Spleen (tissue), 7 donors: ENCODE results near the gene NAALADL1.

Experiments
- CTCF ChIP-seq, 11 experiments: fragments of 200-600 bp in 7 of 11; fragments of 450-650 bp in 4 of 11; sonication (generic) in 4 of 11; IDR thresholded peaks in 8 of 11; conservative IDR thresholded peaks in 3 of 11; 1 replicate in 7 of 11; 2 replicates in 4 of 11; pipeline versions ENCODE4 v1.4.0 to v1.8.0; 2016 to 2021; ENCODE audit warnings: antibody characterized with exemption in 11 of 11, inconsistent platforms in 4 of 11, mild to moderate bottlenecking in 1 of 11
- POLR2A ChIP-seq, 3 donors: fragments of 450-650 bp; IDR thresholded peaks; one replicate each; pipeline ENCODE4 v1.5.1; 2017; ENCODE audit warnings: antibody characterized with exemption in 3 of 3, mild to moderate bottlenecking in 1 of 3
- POLR2AphosphoS5 ChIP-seq, 3 donors: sonication (generic); formaldehyde crosslinking; IDR thresholded peaks; one replicate each; pipeline ENCODE4 v1.5.1; 2017; ENCODE audit warnings: antibody characterized with exemption in 3 of 3
- donor health status: DM: no; HTN: no; CAD: no; lungs with moderate emphysema.
- donor health status: DM: no; HTN: no; CAD: no.
- donor health status: DM: no; HTN: no; CAD: no.

GRCh38 chr11:65057526-65057925, 827 bp downstream of the NAALADL1 start:
- TF ChIP-seq CTCF (IDR thresholded peaks at IDR 0.05 in 8 of 11, conservative IDR thresholded peaks at IDR 0.05 in 3 of 11) (no peak), POLR2AphosphoS5 (IDR thresholded peaks at IDR 0.05) (no peak), POLR2A (IDR thresholded peaks at IDR 0.05) (no peak)
